GM10248 (cell line): ENCODE data around the gene CRELD1.

ENCODE experiments used
- CTCF ChIA-PET: fragments of 300-600 bp; sonication (Branson Sonifier 250); formaldehyde crosslinking; extraction: SDS; loops from one replicate; lab custom pipeline; 2021; ENCODE audit warnings: antibody characterized with exemption; lab: Yijun Ruan, JAX
- POLR2A ChIA-PET: fragments of 350-650 bp; sonication (Branson Sonifier 250); formaldehyde crosslinking; extraction: SDS; loops from one replicate; lab custom pipeline; 2020; ENCODE audit warnings: antibody characterized with exemption; lab: Yijun Ruan, JAX
- DNase-seq: peaks from one replicate; pipeline ENCODE4 v3.0.0; 2012; ENCODE audit errors: extremely low spot score
- CTCF ChIP-seq: IDR thresholded peaks from 2 replicates; pipeline ENCODE4 v1.5.1; 2012; ENCODE audit warnings: mild to moderate bottlenecking, low read depth; ENCODE audit errors: extremely low read depth, missing control alignments, control extremely low read depth

Gene CRELD1

GRCh38 chr3:9903904-9904303 lies 29.7 kb upstream of the CRELD1 start:
- no peak for DNase-seq
- POLR2A ChIA-PET = no interaction called here
- TF ChIP-seq CTCF = no peak
- CTCF ChIA-PET = interaction anchor here (3.5 kb wide), 1 partner anchor 9 kb away, joined by 25 read pairs; no protein-coding TSS in a partner anchor

- TF ChIP-seq CTCF = no peak
- DNase-seq = no peak
- ChIA-PET CTCF (interaction anchor here (2.2 kb wide), 1 partner anchor 26 kb away, joined by 9 read pairs; the partner anchor contains the start of gene CRELD1), POLR2A (interaction anchor here (1.0 kb wide), 1 partner anchor 13 kb away, joined by 3 read pairs; no protein-coding TSS in a partner anchor)
Observed at GRCh38 chr3:9906480-9906879, 27.2 kb upstream of the CRELD1 start.

- ChIA-PET POLR2A (no interaction called here), CTCF (interaction anchor here (1.2 to 2.2 kb wide), 2 partner anchors 8 to 25 kb away, joined by 3 to 9 read pairs; partner anchors contain the start of gene CRELD1)
- no peak for DNase-seq
- TF ChIP-seq CTCF = no peak
Observed at GRCh38 chr3:9908286-9908685, 25.3 kb upstream of the CRELD1 start.

- TF ChIP-seq CTCF = no peak
- POLR2A ChIA-PET = interaction anchor here (0.6 kb wide), 1 partner anchor 9 kb away, joined by 7 read pairs; no protein-coding TSS in a partner anchor
- no peak for DNase-seq
- CTCF ChIA-PET = interaction anchor here (1.3 kb wide), 1 partner anchor 24 kb away, joined by 3 read pairs; the partner anchor contains the start of gene CRELD1
Observed at GRCh38 chr3:9909221-9910013, 24.2 kb upstream of the CRELD1 start.

GRCh38 chr3:9911863-9912262 lies 21.8 kb upstream of the CRELD1 start:
- no peak for TF ChIP-seq CTCF
- no peak for DNase-seq
- ChIA-PET POLR2A (no interaction called here), CTCF (interaction anchor here (1.0 to 4.6 kb wide), 9 partner anchors 9 to 408 kb away, joined by 3 to 41 read pairs (median 5); partner anchors contain the start of genes CRELD1 and IL17RE)

- POLR2A ChIA-PET = no interaction called here
- TF ChIP-seq CTCF = no peak
- CTCF ChIA-PET = interaction anchor here (1.0 to 4.6 kb wide), 7 partner anchors 9 to 409 kb away, joined by 3 to 41 read pairs (median 6); partner anchors contain the start of genes CRELD1 and IL17RE
- no peak for DNase-seq
Observed at GRCh38 chr3:9912294-9912935, 21.2 kb upstream of the CRELD1 start.
